Non-pigmented ciliary epithelial cell (primary cell): ENCODE measurements around the gene ZNHIT2.
"Not testable (repeated sequence)": the region's sequence is repeated elsewhere in the genome, so short reads cannot be mapped to it uniquely, and the experiment has no call there.

ENCODE experiments used
- DNase-seq: peaks from one replicate; pipeline ENCODE4 v3.0.0-alpha.2; 2010; ENCODE audit warnings: low read depth

Gene ZNHIT2

DNA sequence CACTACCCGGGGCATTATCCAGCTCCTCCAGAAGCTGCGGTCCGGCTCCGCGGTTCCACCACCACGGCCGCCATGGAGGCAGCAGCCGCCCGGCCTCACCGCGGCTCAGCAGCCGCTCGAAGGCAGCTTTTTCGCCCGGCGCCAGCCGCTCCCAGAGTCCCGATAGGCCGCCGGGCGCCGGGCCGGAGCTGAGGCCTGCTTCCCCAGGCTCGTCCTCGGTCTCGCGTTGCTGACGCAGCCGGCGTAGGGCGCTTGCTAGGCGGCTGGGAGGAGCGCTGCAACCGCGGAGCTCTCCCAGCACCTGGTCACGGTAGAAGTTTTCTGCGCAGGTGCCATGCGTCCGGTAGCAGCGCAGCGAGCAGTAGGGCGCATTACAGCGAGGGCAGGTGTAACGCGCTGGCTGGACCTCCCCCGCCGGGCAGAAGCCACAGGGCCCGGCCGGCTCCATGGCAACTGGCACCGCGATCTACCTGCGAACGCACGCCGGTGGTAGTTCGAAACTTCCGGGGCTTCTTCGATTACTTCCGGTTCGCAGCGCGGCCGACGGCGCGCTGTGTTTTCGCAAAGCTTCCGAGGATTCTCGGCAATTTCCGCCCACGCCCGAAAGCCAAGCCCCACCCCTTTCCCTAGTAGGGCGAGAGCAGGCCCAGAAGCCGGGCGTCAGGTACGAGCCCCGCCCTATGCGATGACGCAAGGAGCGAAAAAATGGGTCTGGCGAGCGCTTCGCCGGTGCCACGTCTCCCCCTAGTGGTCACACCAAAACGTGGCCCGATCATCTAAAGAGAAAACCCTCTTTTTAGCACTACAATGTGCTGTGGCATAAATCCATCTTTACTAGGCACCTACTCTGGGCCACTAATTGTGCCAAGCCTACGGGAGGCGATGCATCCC, at the start of gene ZNHIT2:
Gene ZNHIT2, minus strand, starts transcription at position 496 of the 891 bp plus-strand sequence. Its CDS starts 48 bp downstream, at position 448.
- DNase-seq: no peak

DNA sequence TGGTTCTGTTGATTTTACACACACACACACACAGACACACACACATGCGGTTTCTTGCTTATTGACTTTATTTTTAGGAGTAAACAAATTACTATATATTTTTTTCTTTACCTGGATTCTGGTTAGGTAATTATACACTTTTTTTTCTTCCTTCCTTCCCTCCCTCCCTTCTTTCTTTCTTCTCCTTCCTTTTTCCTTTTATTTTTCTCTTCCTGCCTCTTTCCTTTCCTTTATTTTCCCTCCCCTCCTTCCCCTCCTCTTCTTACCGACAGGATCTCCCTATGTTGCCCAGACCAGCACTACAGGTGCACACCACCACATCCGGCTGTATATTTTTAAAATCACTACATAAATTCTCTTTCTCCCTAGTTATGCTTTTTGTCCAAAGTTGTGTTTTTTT, 49.4 kb upstream of the ZNHIT2 start:
- no peak for DNase-seq

DNA sequence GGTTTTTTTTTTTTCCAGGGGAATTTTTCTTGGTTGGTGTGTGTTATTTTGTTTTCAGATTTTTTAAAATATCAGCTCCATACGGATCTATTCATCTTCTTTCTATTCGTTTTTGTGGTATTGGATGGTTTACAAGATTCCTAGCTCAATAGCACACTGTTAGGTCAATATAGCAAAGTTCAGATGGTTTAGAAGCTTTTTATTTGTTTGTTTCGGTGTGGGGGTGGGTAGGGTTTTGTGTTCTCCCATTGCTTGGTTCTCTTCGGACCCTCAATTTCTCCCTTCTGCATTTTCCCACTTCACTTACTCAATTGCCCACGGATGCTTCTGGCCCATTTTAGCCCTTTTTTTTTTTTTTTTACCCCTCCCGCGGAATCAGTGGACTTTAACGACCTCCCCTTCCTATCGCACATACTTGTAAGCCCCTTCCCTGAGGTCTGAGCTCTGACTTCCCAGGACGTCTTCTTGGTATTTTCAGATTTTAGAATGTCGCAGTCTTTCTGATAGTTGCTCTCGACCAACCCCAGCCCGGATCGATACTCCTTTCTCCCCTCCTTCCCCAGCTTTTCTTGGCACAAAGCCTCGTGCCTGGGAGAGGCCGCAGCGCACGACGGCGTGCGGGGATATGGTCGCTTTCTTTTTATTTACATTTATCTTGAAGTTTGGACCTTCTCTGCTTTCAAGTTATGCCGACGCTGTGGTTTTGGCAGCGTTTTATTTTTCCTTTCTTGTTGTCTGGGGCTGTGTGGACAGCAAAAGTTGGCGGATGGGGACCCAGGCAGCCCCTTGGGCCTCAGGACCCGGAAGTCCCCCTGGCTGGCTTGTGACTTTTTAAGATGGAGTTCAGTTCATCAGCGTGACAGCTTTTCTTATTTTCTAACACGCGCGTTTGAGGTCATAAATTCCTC, 48.2 kb upstream of the ZNHIT2 start:
- DNase-seq: no peak

GRCh38 chr11:65163684-65164083, 46.2 kb upstream of the ZNHIT2 start:
- no peak for DNase-seq

DNA sequence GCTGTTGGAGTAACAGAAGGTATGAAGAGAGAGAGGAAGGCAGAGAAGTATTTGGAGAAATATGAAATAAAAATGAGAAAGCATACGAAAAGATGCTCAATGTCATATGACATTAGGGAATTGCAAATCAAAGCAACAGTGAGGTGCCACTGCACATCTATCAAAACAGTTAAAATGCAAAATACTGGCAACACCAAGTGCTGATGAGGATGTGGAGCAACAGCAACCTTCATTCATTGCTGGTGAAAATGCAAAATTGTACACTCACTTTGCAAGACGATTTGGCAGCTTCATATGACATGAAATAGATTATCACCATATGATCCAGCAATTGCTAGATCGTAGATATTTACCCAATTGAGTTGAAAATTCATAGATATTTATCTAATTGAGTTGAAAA, 43.1 kb upstream of the ZNHIT2 start:
- no peak for DNase-seq

DNA sequence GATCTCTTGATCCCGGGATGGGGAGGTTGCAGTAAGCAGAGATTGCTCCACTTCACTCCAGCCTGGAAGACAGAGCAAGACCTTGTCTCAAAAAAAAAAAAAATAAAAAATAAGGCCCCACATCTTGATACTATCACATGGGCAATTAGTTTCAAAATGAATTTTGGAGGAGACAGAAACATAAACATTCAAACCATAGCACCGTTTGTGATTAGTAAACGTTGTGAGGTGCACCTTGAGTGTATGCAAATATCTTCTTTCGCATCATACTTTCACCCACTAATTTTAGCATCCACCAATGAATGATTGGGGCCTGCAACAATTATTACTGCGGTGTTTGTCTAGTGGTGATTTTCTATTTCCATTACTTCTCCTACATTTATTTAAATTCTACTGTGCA, 41.5 kb upstream of the ZNHIT2 start:
- DNase-seq: no peak

- no peak for DNase-seq
These were observed 39.8 kb upstream of the ZNHIT2 start for GRCh38 chr11:65157336-65157735.

- DNase-seq: no peak
These were observed 39.4 kb upstream of the ZNHIT2 start for GRCh38 chr11:65156926-65157325.

GRCh38 chr11:65156256-65156655, 38.8 kb upstream of the ZNHIT2 start:
- no peak for DNase-seq

GRCh38 chr11:65152122-65152521, 34.6 kb upstream of the ZNHIT2 start:
- no peak for DNase-seq

DNA sequence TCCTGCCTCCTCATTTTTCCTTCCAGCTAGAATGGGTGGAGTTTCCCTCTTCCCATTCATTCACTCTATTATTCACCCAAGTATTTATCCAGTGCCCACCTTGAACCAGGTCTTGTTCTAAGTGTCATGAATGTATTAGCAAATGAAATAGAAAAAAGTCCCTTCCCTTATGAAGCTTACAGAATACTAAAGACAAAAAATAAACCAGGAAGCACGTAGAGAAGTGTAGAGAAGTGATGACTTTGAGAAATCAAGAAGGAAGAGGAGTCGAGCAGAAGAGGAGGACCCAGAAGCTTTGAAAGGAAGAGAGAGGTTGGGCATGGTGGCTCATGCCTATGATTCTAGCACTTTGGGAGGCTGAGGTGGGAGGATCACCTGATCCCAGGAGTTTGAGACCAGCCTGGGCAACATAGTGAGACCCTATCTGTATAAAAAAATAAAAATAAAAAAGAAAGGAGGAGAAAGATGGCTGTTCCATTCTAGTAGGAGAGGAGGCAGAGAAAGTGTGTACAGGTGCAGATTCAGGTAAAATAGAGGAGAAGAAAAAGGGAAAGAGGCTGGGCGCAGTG, 33.9 kb upstream of the ZNHIT2 start:
- DNase-seq: no peak

DNA sequence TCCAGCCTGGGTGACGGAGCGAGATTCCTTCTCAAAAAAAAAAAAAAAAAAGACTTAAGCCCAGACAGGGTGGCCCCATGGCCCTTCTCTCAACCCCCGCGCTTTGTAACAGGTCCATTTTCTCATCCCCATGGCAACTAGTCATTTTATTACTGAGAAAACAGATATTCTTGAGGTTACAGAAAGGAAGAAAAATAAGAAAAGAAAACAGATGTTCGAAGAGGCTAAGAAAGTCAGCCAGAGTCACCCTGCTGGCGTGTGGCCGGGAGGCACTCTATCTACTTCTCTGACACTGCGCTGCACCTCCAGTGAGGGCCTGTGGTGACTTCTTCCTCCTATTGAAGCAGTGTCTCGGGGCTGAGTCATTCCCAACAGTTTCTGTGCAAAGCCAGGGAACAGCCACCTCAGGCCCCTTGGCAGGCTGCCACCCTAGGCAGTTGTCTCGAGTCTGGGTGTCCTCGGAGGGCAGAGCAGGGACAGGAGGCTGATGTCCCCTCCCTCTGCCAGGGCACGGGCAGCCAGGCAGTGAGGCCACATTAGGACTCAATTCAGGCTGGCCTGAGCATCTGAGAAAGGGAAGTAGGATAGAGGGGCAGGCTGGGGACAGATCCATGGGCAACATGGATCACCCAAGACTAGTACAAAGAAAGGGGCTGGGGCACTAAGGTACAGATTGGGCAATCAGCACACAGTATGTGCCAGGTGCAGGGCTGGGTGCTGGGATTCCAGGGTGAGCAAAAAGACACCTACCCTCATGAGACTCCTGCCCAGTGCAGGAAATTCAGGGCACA, 33.2 kb upstream of the ZNHIT2 start:
- peak; percentile 26 for DNase-seq

- DNase-seq: not testable (repeated sequence)
These were observed 32.6 kb upstream of the ZNHIT2 start for GRCh38 chr11:65150131-65150508.

- DNase-seq: no peak
These were observed 31.2 kb upstream of the ZNHIT2 start for GRCh38 chr11:65148657-65149056.

DNA sequence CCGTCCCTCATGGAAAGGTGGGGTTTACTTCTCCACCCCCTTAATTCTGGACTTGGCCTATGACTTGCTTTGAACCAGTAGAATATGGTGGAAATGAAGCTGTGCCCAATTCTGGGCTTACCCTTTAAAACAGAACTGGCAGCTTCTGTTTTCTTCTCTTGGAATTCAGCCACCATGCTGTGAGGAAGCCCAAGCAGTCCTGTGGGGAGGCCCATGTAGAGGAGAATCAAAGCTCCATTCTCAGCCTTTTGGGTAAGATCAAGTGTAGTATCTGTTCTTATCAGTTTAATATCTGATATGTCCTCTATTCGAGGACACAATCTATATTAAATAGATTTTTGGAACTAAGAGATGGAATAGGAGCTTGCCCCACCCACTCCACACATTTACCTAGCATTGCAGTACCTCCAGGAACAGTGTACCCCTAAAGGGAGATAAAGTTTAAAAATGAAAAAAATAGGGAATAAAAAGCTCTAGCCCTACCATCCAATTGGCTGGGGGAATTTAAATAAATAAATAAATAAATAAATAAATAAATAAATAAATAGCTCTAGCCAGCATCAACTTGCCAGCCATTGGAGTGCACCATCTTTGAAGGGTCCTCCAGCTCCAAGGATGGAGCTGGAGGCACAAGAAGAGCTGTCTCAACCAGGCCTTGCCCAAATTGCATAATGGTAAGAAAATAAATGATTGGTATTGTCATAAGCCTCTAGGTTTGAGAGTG, 30.0 kb upstream of the ZNHIT2 start:
- DNase-seq: no peak

DNA sequence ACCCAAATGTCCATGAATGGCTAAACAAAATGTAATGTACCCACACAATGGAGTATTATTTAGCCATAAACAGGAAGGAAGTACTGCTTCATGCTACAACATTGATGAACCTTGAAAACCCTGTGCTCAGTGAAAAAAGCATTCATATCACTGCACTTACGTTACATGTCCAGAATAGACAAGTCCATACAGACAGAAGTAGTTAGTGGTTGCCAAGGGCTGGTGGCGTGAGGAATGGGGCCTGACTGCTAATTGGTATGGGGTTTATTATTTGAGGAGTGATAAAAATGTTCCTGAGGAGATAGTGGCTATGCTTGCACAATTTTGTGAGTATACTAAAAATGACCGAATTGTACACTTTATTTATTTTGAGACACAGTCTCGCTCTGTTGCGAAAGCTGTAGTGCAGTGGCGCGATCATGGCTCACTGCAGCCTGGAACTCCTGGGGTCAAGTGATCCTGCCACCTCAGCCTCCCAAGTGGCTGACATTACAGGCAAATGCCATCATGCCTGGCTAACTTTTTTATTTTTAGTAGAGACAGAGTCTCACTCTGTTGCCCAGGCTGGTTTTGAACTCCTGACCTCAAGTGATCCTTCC, 24.5 kb upstream of the ZNHIT2 start:
- no peak for DNase-seq

GRCh38 chr11:65136515-65137096, 19.1 kb upstream of the ZNHIT2 start:
- no peak for DNase-seq

GRCh38 chr11:65135633-65136145, 18.2 kb upstream of the ZNHIT2 start:
- DNase-seq: no peak

DNA sequence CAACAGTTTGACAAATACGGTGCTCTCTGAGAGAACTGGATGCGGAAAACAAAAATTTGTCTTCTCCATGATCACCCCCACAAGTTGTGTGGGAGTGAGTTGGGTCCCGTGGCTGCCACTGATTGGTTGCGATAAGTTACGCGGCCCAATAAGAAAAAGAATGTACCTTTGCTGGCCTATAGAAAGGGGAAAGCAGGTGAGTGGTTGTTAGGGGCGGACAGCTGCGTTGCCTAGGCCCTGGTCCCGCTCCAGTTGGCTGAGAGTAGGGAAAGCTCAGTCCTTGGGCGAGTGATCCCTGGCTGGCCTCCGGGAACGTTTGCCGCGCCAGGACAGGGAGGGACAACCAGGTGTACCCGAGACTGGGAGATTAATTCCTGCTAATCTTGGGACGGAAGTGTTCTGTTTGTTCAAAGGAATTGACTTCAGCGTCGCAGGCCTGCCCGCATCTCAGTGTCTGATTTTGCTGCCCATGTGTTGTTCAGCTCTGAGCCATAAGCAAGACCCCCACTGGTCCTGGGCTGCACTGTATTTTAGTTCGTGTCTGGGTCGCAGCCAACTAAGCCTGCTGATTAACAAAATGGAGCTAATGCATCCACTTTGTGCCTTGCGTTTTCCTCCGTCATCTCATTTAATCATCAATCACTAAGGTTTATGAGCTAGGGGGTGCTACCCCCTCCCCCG, 17.6 kb upstream of the ZNHIT2 start:
- peak; percentile 92 for DNase-seq
